NB4 (cell line): Measurements from ENCODE around the gene XK.

Experiments used
- POLR2A ChIP-seq: IDR thresholded peaks from 2 replicates; pipeline ENCODE4 v1.6.1; 2011; ENCODE audit warnings: mild to moderate bottlenecking; ENCODE audit not compliant: insufficient read length; ENCODE audit errors: extremely low read depth
- TF ChIP-seq, protein P1 (sequence below): IDR thresholded peaks from one replicate; pipeline ENCODE4 v1.5.1; 2012; ENCODE audit warnings: low read depth, low read length

DNA sequence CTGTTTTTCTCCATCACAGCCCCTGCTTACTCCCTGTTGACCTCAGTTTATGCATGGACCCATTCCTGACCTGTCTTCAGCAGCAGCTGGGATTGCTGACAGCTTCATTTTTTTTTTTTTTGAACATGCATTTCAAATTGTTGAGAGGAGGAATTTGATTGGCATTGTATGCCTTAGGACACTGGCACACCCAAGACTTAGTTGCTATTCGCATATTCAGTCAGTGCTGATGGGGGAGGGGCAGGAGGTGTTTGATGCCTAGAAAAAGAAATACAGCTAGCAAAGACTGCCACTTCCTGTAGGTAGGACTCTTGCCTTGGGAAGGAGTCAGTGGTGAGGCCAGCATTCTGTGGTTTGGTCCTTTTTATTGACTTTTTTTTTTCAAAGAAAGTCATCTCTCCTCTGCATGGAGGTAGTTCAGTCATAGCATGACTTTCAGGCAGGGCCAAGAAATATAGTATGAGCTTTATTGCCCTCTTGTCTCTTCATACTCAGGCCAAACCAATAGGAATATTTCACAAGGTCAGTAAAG, 33.6 kb upstream of the XK start:
- TF ChIP-seq, protein P1, sequence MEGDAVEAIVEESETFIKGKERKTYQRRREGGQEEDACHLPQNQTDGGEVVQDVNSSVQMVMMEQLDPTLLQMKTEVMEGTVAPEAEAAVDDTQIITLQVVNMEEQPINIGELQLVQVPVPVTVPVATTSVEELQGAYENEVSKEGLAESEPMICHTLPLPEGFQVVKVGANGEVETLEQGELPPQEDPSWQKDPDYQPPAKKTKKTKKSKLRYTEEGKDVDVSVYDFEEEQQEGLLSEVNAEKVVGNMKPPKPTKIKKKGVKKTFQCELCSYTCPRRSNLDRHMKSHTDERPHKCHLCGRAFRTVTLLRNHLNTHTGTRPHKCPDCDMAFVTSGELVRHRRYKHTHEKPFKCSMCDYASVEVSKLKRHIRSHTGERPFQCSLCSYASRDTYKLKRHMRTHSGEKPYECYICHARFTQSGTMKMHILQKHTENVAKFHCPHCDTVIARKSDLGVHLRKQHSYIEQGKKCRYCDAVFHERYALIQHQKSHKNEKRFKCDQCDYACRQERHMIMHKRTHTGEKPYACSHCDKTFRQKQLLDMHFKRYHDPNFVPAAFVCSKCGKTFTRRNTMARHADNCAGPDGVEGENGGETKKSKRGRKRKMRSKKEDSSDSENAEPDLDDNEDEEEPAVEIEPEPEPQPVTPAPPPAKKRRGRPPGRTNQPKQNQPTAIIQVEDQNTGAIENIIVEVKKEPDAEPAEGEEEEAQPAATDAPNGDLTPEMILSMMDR, result no peak
- TF ChIP-seq POLR2A, result no peak
